ENCODE data around the gene TTLL11.

DNA sequence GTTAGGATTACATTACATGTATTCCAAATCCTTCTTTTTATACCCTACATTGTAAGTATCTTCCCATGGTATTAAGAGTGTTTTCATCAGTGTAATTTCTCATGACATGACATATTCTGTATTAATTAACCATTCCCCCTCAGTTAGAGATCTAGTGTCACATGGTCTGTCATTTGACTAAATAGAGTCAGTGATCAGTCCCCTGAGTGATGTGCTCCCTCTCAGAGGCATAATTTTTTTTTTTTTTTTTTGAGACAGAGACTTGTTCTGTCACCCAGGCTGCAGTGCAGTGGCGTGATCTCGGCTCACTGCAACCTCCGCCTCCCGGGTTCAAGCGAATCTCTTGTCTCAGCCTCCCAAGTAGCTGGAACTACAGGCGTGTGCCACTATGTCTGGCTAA, 218.6 kb downstream of the TTLL11 start:
- TF ChIP-seq, protein P1, sequence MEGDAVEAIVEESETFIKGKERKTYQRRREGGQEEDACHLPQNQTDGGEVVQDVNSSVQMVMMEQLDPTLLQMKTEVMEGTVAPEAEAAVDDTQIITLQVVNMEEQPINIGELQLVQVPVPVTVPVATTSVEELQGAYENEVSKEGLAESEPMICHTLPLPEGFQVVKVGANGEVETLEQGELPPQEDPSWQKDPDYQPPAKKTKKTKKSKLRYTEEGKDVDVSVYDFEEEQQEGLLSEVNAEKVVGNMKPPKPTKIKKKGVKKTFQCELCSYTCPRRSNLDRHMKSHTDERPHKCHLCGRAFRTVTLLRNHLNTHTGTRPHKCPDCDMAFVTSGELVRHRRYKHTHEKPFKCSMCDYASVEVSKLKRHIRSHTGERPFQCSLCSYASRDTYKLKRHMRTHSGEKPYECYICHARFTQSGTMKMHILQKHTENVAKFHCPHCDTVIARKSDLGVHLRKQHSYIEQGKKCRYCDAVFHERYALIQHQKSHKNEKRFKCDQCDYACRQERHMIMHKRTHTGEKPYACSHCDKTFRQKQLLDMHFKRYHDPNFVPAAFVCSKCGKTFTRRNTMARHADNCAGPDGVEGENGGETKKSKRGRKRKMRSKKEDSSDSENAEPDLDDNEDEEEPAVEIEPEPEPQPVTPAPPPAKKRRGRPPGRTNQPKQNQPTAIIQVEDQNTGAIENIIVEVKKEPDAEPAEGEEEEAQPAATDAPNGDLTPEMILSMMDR (IDR thresholded peaks at IDR 0.05): no peak
- TF ChIP-seq POLR2A (IDR thresholded peaks at IDR 0.05): no peak

Data from Peyer's patch (tissue), 4 donors.